Left ventricle myocardium inferior (tissue), 1 donor: ENCODE results near the gene TAF1L. TPM values are rescaled to one million over a fixed set of nuclear protein-coding genes. Genes with fewer than 3 reads are reported as not detected.

Experiments
- DNase-seq: peaks from one replicate; pipeline ENCODE4 v3.0.0-alpha.2; 2020
- H3K27ac ChIP-seq: fragments of 200-600 bp; replicated peaks from 2 replicates; pipeline ENCODE4 v1.8.0; 2021
- H3K27me3 ChIP-seq: fragments of 200-600 bp; 2 replicates; pipeline ENCODE4 v1.8.0; 2021; ENCODE audit warnings: low read depth
- H3K36me3 ChIP-seq: fragments of 200-600 bp; 2 replicates; pipeline ENCODE4 v1.8.0; 2021
- H3K4me1 ChIP-seq: fragments of 200-600 bp; 2 replicates; pipeline ENCODE4 v1.8.0; 2021
- H3K4me3 ChIP-seq: fragments of 200-600 bp; 2 replicates; pipeline ENCODE4 v1.8.0; 2021; ENCODE audit warnings: mild to moderate bottlenecking, moderate library complexity
- H3K9me3 ChIP-seq: fragments of 200-600 bp; replicated peaks from 2 replicates; pipeline ENCODE4 v1.8.0; 2021
- intact Hi-C: fragments of 100-400 bp; cut with micrococcal nuclease; formaldehyde crosslinking; loops from one replicate; pipeline ENCODE4 v1.11.0; 2022
- total RNA-seq: library from RNA; stranded (reverse); fragmentation: NEBNext Ultra II Directional; extraction: Animal tissue kit (Norgen Biotek cat#: 25700); gene quantifications from one replicate; pipeline ENCODE4 v1.2.1, GENCODE V29; 2021
- TF ChIP-seq, protein P1 (sequence below): fragments of 200-600 bp; IDR thresholded peaks from 2 replicates; pipeline ENCODE4 v1.8.0; 2021; ENCODE audit warnings: antibody characterized with exemption, mild to moderate bottlenecking, borderline replicate concordance
- donor health status: DM: no; HTN: yes; CAD: no; lungs with severe emphysema.

Gene TAF1L
- total RNA-seq, 1 donor from 2014 or later: not detected

DNA sequence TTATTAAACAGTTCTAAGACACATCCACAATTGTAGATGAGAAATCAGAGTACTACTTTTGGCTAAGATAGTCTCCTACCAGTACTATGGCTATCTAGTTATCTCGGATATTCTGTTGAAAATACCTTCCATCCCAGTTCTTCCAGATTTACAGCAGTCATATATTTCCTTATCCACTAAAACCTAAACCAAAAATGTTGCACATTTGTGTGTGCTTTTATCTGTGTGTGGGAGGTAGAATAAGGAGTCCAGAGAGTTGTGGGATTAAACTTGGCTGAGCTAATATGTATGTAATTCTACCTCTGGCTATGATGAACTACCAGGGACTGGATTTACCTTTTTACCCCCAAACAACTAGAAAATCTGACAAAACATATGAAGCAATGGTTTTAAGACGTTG lies 45.0 kb downstream of the TAF1L start:
- H3K4me3 ChIP-seq: no peak overlapping the region
- DNase-seq: no peak

DNA sequence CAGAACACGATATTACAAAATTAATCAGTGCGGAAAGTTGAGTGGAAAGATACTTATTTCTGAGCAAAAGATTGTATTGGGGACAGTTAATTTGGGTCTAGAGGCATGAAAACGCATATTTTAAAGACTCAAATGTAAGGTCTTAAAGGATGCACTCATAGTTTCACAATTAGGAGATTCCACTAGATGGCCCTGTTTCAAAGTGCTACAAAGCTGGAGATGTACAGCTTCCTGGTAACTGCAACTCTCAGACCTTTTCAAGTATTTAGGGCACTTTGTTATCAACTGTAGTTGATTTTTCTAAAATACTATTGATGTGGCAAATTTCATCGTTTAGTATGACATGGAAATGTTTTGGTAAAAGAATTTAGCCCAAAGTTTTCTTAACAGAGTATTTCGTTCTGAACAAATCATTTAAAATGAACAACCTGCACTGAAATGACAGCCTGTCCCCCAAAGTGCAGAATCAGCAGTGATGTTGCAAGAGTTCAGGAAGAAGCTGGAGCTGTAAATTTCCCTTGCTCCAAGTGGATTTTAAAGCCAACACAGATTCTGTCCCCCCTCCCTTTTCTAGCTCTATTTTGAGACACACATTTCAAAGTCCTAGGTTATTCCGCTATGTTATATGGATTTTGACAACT lies 46.3 kb downstream of the TAF1L start:
- no peak overlapping the region for H3K27ac ChIP-seq
- no peaks in the 10 kb centered on the region for H3K4me1 ChIP-seq
- TF ChIP-seq, protein P1, sequence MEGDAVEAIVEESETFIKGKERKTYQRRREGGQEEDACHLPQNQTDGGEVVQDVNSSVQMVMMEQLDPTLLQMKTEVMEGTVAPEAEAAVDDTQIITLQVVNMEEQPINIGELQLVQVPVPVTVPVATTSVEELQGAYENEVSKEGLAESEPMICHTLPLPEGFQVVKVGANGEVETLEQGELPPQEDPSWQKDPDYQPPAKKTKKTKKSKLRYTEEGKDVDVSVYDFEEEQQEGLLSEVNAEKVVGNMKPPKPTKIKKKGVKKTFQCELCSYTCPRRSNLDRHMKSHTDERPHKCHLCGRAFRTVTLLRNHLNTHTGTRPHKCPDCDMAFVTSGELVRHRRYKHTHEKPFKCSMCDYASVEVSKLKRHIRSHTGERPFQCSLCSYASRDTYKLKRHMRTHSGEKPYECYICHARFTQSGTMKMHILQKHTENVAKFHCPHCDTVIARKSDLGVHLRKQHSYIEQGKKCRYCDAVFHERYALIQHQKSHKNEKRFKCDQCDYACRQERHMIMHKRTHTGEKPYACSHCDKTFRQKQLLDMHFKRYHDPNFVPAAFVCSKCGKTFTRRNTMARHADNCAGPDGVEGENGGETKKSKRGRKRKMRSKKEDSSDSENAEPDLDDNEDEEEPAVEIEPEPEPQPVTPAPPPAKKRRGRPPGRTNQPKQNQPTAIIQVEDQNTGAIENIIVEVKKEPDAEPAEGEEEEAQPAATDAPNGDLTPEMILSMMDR: peak; percentile 59
- no peaks in the 10 kb centered on the region for H3K36me3 ChIP-seq
- peaks cover 56% of the 10 kb centered on the region for H3K27me3 ChIP-seq
- H3K4me3 ChIP-seq: no peak overlapping the region
- H3K9me3 ChIP-seq: no peaks in the 10 kb centered on the region
- no peak for DNase-seq
- intact Hi-C loops: no loop called here

More for the DNA sequence above, 45.0 kb downstream of the TAF1L start:
- TF ChIP-seq, protein P1: no peak
- Histone ChIP-seq H3K36me3 (no peaks in the 10 kb centered on the region), H3K4me1 (no peaks in the 10 kb centered on the region), H3K9me3 (no peaks in the 10 kb centered on the region), H3K27ac (no peak overlapping the region), H3K27me3 (peaks cover 50% of the 10 kb centered on the region)
- intact Hi-C loops: loop anchor here (5.0 kb wide), 1 partner anchor 377 kb away; no protein-coding TSS in a partner anchor

DNA sequence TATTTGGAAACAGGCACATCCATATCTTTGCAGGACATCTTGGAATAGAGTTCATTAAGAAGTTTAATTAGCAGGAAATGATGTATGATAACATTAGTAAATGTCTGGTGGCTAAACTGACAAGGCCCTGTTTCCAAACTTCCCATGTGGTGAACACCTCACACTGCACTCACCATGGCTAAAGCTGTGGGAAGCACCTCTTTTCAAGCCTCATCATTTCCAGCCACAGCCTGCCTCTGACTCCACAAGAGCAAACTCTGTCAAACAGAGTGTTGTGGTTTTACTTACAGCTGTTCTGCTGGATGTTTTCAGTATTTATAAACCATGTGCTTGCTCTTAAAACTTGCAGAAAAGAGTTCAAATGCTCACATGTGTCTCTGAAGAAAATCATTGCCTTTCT lies 47.6 kb downstream of the TAF1L start:
- no peaks in the 10 kb centered on the region for H3K36me3 ChIP-seq
- TF ChIP-seq, protein P1: no peak
- H3K4me1 ChIP-seq: no peaks in the 10 kb centered on the region
- H3K27me3 ChIP-seq: peaks cover 59% of the 10 kb centered on the region
- intact Hi-C loops: no loop called here
- H3K9me3 ChIP-seq: no peaks in the 10 kb centered on the region
- no peak overlapping the region for H3K27ac ChIP-seq
- no peak for DNase-seq
- no peak overlapping the region for H3K4me3 ChIP-seq

DNA sequence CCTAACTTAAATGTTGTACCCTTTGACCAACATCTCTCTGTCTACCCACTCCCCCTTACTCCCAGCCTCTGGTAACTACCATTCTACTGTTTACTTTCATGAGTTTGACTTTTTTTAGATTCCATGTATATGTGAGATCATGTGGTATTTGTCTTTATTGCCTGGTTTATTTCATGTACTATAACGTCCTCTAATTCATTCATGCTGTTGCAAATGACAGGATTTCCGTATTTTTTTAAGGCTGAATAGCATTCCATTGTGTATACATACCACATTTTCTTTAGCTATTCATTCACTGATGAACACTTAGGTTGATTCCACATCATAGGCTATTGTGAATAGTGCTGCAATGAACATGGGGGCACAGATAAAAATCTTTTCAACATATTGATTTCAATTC lies 50.7 kb downstream of the TAF1L start:
- Histone ChIP-seq H3K27ac (no peak overlapping the region), H3K27me3 (peaks cover 59% of the 10 kb centered on the region), H3K4me1 (no peaks in the 10 kb centered on the region), H3K9me3 (no peaks in the 10 kb centered on the region), H3K36me3 (no peaks in the 10 kb centered on the region), H3K4me3 (no peak overlapping the region)
- DNase-seq: no peak
- intact Hi-C loops: no loop called here
- TF ChIP-seq, protein P1: no peak

DNA sequence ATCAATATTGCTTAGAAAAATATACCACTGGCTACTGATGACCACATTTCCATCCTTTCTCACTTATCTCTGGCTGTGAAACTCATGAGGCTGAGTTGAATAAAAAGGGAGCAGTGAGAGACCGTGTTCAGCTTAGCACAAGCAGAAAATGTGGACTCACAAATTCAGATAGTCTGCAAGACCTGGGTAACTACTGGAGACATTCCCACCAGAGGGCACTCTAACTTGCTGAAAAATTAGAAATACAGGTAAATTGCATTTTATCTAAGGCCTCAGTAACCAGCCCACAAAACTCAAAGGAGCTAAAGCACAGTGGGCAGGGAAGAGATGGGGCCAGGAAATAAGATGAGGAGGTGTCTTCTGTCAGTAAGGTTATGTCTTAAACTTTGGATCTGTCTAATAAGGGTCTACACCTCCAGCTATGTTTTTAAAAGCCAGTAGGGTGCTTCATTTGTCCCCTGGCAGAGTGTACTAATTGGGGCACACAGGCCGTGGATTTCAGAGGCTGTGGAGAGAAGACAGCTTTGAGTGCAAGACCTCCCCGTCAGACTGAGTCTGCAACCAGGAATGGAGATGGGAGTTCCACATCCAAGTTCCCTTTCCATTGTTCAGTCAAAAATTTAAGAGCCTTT lies 53.8 kb downstream of the TAF1L start:
- H3K27ac ChIP-seq: no peak overlapping the region
- TF ChIP-seq, protein P1: peak; percentile 57
- no peak overlapping the region for H3K4me3 ChIP-seq
- peaks cover 6% of the 10 kb centered on the region for H3K4me1 ChIP-seq
- no peaks in the 10 kb centered on the region for H3K9me3 ChIP-seq
- no peaks in the 10 kb centered on the region for H3K36me3 ChIP-seq
- intact Hi-C loops: loop anchor here (2.0 kb wide), 1 partner anchor 203 kb away; no protein-coding TSS in a partner anchor
- peaks cover 40% of the 10 kb centered on the region for H3K27me3 ChIP-seq
- no peak for DNase-seq
